HG03066 (cell line): ENCODE data around the gene ZNF747.
A peak's percentile ranks its signal among the peaks of the same experiment; 100 is the strongest.
"Not testable (repeated sequence)": the region's sequence is repeated elsewhere in the genome, so short reads cannot be mapped to it uniquely, and the experiment has no call there.

ENCODE experiments used
- ATAC-seq: cut with Tn5 transposase; IDR thresholded peaks from one replicate; pipeline ENCODE4 v1.9.1; 2021; ENCODE audit warnings: low read depth; ENCODE audit not compliant: unreplicated experiment

The ZNF747 gene

GRCh38 chr16:30535106-30535776 is 583 bp upstream of the ZNF747 start:
- ATAC-seq = no peak

- no peak for ATAC-seq
Observed at GRCh38 chr16:30533748-30534367, 800 bp downstream of the ZNF747 start.

- ATAC-seq = no peak
Observed at GRCh38 chr16:30533146-30533522, 1.5 kb downstream of the ZNF747 start.

- no peak for ATAC-seq
Observed at GRCh38 chr16:30532285-30533145, 2.1 kb downstream of the ZNF747 start.

- no peak for ATAC-seq
Observed at GRCh38 chr16:30530163-30531037, 4.3 kb downstream of the ZNF747 start.

- ATAC-seq = no peak
Observed at GRCh38 chr16:30528799-30529457, 5.7 kb downstream of the ZNF747 start.

- no peak for ATAC-seq
Observed at GRCh38 chr16:30527635-30528178, 7.0 kb downstream of the ZNF747 start.

- peak; percentile 81 for ATAC-seq
Observed at GRCh38 chr16:30526823-30527634, 7.6 kb downstream of the ZNF747 start.

- peak; percentile 19 for ATAC-seq
Observed at GRCh38 chr16:30526137-30526822, 8.4 kb downstream of the ZNF747 start, which contains the start of gene ZNF768. TSS of gene ZNF768 (minus strand) at chr16:30526566. CDS start at chr16:30526413, 153 bp downstream.

- ATAC-seq = no peak
Observed at GRCh38 chr16:30525844-30526136, 8.9 kb downstream of the ZNF747 start.

GRCh38 chr16:30524575-30525568 is 9.8 kb downstream of the ZNF747 start:
- ATAC-seq = no peak

GRCh38 chr16:30523768-30524574 is 10.7 kb downstream of the ZNF747 start:
- ATAC-seq = no peak

- ATAC-seq = not testable (repeated sequence)
Observed at GRCh38 chr16:30522702-30523463, 11.8 kb downstream of the ZNF747 start.

- no peak for ATAC-seq
Observed at GRCh38 chr16:30521873-30522641, 12.6 kb downstream of the ZNF747 start.

GRCh38 chr16:30521476-30521872 is 13.2 kb downstream of the ZNF747 start:
- no peak for ATAC-seq
